C4-2B (cell line): ENCODE measurements around the gene ANKS1B.

Experiments
- H3K27ac ChIP-seq: fragments of 450-650 bp; 2 replicates; pipeline ENCODE4 v1.5.1; 2017
- ZFX ChIP-seq: fragments of 450-650 bp; IDR thresholded peaks from 2 replicates; pipeline ENCODE4 v1.6.1; 2017
- TF ChIP-seq, protein P1 (sequence below): fragments of 450-650 bp; conservative IDR thresholded peaks from 2 replicates; pipeline ENCODE4 v1.5.1; 2017; ENCODE audit warnings: mild to moderate bottlenecking

The ANKS1B gene

DNA sequence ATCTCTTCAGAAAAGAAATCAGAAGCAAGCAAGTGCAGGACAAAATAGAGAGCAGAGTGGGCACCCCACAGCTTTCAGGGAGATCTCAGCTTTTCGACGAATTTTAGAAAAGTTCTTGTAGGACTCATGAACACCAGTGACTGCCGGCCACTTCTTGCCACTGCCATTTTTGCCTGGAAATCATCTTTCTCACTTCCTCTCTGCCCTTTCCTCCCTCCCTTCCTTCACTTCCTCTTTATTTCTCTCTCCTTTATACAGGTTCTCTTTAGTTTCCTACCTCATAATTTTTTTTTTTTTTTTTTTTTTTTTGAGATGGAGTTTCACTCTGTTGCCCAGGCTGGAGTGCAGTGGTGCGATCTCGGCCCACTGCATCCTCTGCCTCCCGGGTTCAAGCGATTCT is 1154.1 kb downstream of the ANKS1B start:
- H3K27ac ChIP-seq = no peak overlapping the region
- no peak for TF ChIP-seq ZFX
- TF ChIP-seq, protein P1, sequence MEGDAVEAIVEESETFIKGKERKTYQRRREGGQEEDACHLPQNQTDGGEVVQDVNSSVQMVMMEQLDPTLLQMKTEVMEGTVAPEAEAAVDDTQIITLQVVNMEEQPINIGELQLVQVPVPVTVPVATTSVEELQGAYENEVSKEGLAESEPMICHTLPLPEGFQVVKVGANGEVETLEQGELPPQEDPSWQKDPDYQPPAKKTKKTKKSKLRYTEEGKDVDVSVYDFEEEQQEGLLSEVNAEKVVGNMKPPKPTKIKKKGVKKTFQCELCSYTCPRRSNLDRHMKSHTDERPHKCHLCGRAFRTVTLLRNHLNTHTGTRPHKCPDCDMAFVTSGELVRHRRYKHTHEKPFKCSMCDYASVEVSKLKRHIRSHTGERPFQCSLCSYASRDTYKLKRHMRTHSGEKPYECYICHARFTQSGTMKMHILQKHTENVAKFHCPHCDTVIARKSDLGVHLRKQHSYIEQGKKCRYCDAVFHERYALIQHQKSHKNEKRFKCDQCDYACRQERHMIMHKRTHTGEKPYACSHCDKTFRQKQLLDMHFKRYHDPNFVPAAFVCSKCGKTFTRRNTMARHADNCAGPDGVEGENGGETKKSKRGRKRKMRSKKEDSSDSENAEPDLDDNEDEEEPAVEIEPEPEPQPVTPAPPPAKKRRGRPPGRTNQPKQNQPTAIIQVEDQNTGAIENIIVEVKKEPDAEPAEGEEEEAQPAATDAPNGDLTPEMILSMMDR = no peak

GRCh38 chr12:98828802-98829600 is 1155.7 kb downstream of the ANKS1B start:
- TF ChIP-seq, protein P1 = no peak
- no peak for TF ChIP-seq ZFX
- no peak overlapping the region for H3K27ac ChIP-seq

GRCh38 chr12:98823012-98823411 is 1161.7 kb downstream of the ANKS1B start:
- TF ChIP-seq, protein P1 = no peak
- no peak for TF ChIP-seq ZFX
- no peak overlapping the region for H3K27ac ChIP-seq

GRCh38 chr12:98821866-98822265 is 1162.9 kb downstream of the ANKS1B start:
- no peak for TF ChIP-seq ZFX
- TF ChIP-seq, protein P1 = no peak
- H3K27ac ChIP-seq = no peak overlapping the region

DNA sequence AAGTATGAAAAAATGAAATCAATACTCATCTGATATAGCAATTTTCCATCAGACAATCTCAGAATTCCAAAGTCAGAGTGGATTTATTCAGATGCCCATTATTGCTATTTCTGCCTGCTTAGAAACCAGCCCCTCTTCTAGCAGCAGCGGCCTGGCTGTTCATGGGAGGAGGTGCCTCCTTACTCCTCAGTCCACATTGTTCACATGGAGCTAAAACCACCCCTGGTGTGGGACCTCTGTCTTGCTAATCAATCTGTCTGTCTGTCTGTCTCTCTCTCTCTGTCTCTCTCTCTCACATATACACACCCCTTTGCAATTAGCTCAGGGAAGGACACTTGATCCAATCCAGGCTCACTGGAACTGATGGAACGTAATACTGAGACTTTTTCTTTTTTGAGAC is 1163.5 kb downstream of the ANKS1B start:
- no peak overlapping the region for H3K27ac ChIP-seq
- TF ChIP-seq, protein P1 = no peak
- TF ChIP-seq ZFX = no peak

- no peak overlapping the region for H3K27ac ChIP-seq
- TF ChIP-seq ZFX = no peak
- TF ChIP-seq, protein P1 = no peak
These were observed 1164.8 kb downstream of the ANKS1B start for GRCh38 chr12:98819821-98820404.

DNA sequence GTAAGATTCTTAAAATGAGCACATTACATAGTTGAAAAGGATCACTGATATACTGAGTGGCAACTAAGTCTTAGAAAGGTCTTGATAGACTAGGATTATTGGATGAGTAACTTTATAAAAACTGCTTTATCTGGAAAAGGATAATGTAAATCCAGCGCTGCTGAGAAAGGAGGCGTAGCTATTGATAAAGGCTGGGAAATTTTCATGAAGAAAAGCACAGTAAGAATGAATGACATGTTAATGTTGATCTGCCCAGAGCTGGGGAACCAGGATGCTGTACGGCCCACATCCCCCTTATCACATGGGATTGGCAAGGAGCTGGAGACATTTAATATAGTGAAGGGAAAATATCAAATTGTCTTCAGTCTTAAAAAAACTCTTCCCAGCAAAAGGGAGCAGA is 1165.7 kb downstream of the ANKS1B start:
- TF ChIP-seq, protein P1 = no peak
- TF ChIP-seq ZFX = no peak
- no peak overlapping the region for H3K27ac ChIP-seq
